ENCODE measurements around the gene CAPN5.

Gene CAPN5

GRCh38 chr11:77121876-77122575 lies 55.3 kb downstream of the CAPN5 start:
- no peak for DNase-seq

- DNase-seq: no peak
Observed at GRCh38 chr11:77122576-77123212, 55.9 kb downstream of the CAPN5 start.

GRCh38 chr11:77123591-77123990 lies 56.8 kb downstream of the CAPN5 start:
- DNase-seq: no peak

GRCh38 chr11:77124041-77124440 lies 57.3 kb downstream of the CAPN5 start:
- no peak for DNase-seq

- no peak for DNase-seq
Observed at GRCh38 chr11:77124488-77124887, 57.7 kb downstream of the CAPN5 start.

- no peak for DNase-seq
Observed at GRCh38 chr11:77125191-77125590, 58.4 kb downstream of the CAPN5 start.

- no peak for DNase-seq
Observed at GRCh38 chr11:77125695-77126094, 58.9 kb downstream of the CAPN5 start.

GRCh38 chr11:77126156-77126775 lies 59.5 kb downstream of the CAPN5 start:
- DNase-seq: no peak

GRCh38 chr11:77126861-77127234 lies 60.1 kb downstream of the CAPN5 start:
- DNase-seq: no peak

GRCh38 chr11:77127235-77127911 lies 60.6 kb downstream of the CAPN5 start:
- peak; percentile 23 for DNase-seq

- no peak for DNase-seq
Observed at GRCh38 chr11:77127920-77128691, 61.3 kb downstream of the CAPN5 start, which contains the start of gene MYO7A. TSS of gene MYO7A (plus strand) at chr11:77128246. CDS start at chr11:77130635, 2,389 bp downstream.

GRCh38 chr11:77129069-77129841 lies 62.5 kb downstream of the CAPN5 start:
- DNase-seq: no peak

GRCh38 chr11:77129842-77130756 lies 63.3 kb downstream of the CAPN5 start:
- no peak for DNase-seq

- DNase-seq: peak; percentile 19
Observed at GRCh38 chr11:77130763-77131513, 64.2 kb downstream of the CAPN5 start.

GRCh38 chr11:77131560-77131959 lies 64.8 kb downstream of the CAPN5 start:
- no peak for DNase-seq

GRCh38 chr11:77135069-77135468 lies 68.3 kb downstream of the CAPN5 start:
- no peak for DNase-seq

- DNase-seq: no peak
Observed at GRCh38 chr11:77136074-77136473, 69.3 kb downstream of the CAPN5 start.

GRCh38 chr11:77136784-77137420 lies 70.1 kb downstream of the CAPN5 start:
- DNase-seq: no peak

- no peak for DNase-seq
Observed at GRCh38 chr11:77137421-77137820, 70.7 kb downstream of the CAPN5 start.
